GM19351 (cell line): ENCODE results near the gene TBX4.
"Not testable (repeated sequence)": the region's sequence is repeated elsewhere in the genome, so short reads cannot be mapped to it uniquely, and the experiment has no call there.

ENCODE experiments used
- ATAC-seq: cut with Tn5 transposase; IDR thresholded peaks from one replicate; pipeline ENCODE4 v1.9.1; 2021; ENCODE audit warnings: mild to moderate bottlenecking, moderate library complexity; ENCODE audit not compliant: unreplicated experiment

The TBX4 gene

DNA sequence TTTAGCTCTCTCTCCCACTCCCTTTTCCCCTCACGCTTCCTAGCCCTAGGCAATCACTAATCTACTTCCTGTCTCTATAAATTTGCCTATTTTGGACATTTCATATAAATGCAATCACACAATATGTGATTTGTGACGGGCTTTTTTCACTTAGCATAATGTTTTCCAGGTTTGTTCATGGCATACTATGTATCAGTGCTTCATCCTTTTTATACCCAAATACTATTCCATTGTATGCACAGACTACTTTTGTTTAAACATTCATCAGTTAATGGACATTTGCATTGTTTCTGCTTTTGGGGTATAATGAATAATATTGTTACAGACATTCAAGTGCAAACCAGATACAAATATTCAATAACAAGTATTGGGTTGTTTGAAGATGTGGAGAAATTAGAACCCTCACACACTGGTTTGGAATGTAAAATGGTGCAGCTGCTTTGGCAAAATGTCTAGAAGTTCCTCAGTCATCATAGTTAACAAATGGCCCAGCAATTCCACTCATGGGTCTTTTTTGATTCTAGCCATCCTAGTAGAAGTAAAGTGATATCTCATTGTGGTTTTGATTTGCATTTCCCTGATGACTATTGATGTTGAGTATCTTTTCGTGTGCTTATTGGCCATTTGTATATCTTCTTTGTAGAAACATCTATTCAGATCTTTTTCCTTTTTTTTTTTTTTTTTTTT lies 67.7 kb downstream of the TBX4 start:
- no peak for ATAC-seq

DNA sequence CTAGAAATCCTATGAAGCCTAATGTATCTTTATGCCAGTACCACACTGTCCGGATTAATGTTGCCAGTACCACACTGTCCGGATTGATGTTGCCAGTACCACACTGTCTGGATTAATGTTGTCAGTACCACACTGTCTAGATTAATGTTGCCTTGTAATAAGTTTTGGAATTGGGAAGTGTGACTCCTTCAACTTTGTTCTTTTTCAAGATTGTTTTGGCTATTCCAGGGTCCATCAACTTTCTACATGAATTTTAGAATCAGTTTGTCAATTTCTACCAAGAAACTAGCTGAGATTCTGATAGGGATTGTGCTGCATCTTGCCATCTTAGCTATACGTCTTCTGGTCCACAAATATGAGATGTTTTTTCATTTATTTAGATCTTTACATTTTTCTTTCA lies 68.7 kb downstream of the TBX4 start:
- no peak for ATAC-seq

GRCh38 chr17:61522088-61522487 lies 69.9 kb downstream of the TBX4 start:
- no peak for ATAC-seq

DNA sequence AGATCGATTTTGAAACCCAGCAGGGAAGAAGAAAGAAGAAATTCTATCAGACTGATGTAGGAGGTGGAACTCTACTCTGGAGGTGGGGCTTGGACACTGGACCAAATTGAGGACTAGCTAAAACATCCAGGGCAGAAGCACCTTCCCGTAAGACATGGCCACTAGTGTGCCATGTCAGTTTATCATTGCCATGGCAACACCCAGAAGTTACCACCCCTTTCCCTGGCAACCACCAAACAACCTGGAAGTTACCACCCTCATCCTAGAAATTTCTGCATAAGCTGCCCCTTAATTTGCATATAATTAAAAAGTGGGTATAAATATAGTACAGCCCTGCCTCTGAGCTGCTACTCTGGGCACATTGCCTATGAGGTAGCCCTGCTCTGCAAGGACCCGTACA lies 72.1 kb downstream of the TBX4 start:
- no peak for ATAC-seq

GRCh38 chr17:61527441-61527840 lies 75.2 kb downstream of the TBX4 start:
- not testable (repeated sequence) for ATAC-seq

GRCh38 chr17:61528171-61528570 lies 75.9 kb downstream of the TBX4 start:
- ATAC-seq: no peak

DNA sequence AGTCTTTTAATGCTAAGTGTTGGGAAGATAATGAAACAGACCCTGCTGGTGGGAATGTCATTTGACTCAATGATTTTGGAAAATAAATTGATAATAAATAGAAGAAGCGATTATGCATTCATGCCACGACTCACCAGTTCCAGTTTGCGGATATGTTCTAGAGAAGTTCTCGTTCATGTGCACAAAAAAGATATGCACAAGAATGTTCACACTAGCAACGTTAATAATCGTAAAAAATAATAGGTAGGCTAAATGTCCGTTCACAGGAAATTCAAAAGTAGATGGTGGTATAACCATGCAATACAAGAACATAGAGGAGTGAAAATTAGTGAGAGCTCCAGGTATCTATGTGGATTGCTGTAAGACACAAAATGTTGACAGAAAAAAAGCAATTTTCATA lies 79.0 kb downstream of the TBX4 start:
- no peak for ATAC-seq

DNA sequence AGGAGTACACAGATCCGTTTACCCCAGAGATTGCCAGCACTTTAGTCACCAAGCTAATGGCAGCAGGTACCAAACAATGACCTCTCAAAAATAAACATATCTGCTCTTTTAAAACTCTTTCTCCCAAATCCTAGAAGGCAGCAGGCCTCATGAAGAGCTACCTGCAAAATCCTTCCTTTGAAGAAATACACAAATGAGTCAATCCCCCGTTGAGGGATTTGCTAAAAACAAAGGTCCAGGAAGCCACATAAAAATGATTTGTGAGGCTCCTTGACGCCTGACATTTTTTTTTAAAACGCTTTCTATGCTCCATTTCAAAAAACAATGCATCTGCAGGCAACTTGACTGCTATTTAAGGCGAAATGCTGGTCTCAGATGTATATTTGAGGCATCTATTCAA lies 80.6 kb downstream of the TBX4 start:
- ATAC-seq: no peak

GRCh38 chr17:61533797-61534196 lies 81.6 kb downstream of the TBX4 start:
- no peak for ATAC-seq

DNA sequence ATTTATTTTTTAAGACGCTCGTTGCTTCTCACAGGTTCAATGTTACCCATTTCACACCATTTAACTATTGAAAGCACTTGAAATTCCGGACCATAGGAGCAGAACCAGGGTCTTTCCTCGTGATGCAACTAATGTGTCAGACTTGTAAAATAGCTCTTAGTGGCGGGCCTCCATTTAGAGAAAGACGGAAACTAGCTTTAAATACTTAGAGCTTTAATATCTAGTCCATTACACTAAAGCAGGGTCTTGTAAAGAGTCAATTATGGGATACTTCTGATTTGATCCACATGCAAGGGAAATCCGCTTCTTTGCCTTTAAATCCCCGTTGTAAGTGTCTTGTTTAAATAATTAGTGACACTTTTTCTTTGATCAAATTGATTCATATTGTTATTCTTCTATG lies 82.2 kb downstream of the TBX4 start:
- no peak for ATAC-seq
